GDM1 (cell line): ENCODE data around the gene STEEP1.

Experiments
- DNase-seq: peaks from one replicate; lab custom pipeline; 2025; lab: John Stamatoyannopoulos, UW

The STEEP1 gene

DNA sequence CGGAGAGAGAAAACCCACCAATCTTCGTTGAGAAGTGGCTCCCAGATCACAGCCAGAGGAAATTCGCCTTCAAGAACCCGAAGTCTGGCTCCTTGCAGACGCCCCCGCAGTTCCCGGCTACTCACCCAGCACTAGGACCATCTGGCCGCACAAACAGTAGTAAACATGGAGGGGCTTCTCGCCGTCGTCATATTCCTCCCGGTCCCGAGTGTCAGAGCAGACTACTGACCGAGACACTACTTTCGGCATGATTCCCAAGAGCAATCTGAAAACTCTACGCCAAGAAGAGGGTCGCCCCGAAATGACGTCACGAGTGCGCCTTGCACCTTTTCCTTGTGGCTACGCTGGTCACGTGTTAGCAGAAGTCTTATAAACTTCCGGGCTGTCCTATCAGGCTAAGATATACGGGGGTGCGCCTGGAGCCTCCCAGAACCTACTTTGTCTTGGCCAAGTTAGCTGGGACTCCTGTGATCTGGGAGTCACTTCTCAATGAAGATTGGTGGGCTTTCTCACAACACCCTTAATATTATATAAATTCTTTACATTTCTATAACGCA lies at the start of gene STEEP1:
Gene STEEP1 (minus strand): TSS at position 303 of the 557 bp plus-strand sequence. CDS start 54 bp downstream, at position 249.
- peak; percentile 83 for DNase-seq

DNA sequence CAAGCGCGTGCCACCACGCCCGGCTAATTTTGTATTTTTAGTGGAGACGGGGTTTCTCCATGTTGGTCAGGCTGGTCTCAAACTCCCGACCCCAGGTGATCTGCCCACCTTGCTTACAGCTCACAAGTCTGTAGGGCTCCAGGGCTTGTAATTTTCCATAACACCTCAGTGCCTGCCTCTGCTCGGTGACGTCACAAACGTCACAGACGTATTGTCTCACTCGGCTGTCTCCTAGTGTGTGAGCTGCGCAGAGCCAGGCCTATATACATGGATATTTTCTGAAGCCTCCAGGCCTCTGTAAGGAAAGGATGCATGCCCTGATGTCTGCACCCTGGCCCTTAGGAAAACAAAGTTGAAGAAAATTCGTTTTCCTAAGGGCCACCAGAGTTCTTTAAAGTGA lies 49.6 kb upstream of the STEEP1 start:
- DNase-seq = no peak

DNA sequence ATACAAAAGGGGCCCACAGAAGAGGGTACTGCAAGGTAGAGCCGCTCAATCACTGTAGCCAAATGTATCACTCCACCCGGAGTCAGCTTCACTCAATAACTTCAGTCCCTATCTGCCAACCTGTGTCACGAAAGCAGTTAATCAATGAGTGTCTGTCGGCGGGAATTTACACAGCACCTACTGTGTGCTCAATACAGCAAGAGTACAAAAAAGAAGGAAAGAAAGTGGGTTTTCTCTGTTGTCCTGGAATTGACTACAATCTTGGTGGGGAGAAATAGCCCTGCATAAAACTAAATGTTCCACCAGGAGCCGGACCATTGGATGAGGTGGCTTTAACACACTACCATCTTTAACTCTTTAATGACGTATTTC lies 41.8 kb upstream of the STEEP1 start:
- no peak for DNase-seq

- DNase-seq = peak; percentile 78
Measured at GRCh38 chrX:119606280-119607017, 41.2 kb upstream of the STEEP1 start, which contains the start of gene NKRF. NKRF (minus strand) TSS chrX:119606424.

DNA sequence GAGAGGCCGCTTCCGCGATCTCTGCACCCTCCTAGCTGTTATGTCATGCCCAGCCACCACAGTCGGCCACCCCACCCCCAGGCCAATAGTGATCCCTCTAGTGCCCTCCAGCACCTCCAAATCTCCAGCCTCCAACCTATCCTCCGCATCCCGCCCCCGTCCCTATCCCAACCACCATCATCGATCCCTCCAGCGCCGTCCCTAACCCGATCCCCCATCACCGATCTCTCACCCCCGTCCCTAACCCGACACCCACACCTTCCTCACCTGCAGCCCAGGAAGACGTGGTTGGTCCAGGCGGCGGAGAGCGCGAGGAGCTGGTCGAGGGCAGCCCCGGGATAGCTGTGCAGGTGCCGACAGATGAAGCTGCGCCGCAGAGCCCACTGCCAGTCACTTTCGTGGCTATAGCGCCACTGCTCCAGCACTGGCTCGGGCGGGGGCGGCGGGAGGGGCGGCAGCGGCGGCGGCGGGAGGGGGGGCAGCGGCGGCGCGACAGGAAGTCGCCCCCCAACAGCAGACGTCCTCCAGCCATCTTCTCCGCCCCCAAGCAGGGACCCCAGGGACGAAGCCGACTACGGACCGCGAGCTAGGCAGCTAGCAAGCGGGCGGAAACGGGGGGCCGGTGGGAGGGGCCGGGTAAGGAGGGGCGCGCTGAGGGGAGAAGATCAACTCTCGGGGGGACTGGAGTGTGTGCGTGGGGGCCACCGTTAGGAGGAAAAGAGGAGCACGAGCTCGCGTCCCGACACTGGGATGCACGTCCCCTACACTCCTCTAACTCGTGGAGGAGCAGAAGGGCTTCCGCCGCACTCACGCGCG lies 40.5 kb upstream of the STEEP1 start:
- no peak for DNase-seq

DNA sequence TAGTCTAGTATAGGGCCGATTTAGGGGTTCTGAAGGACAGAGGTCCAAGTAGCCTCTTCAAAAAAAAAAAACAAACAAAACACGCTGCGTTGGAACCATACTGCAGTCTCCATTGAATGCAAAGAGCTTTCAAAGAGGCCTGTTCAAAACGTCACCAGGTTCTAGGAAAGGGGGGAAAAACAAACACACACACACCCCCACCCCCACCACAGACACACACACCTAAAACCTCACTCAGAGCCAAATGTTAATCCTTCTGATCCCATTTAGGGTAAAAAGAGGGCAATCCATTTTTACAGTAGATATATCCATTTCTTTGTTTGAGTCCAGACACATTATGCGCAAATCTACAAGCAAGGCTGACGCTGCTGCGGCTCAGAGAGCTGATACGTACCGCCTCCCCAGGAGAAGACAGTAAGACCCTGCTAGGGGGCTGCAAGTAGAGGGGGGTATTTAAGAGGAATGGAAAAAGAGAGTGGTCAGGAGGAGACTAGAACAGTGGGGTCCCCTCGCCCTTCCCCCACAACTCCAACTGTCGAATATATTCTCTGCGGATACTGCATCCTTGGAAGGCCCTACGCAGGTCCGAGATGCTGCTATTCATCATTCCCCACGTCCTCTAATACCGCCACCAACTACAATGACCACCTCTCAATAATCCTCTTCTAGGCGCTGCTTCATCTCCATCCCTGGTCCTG lies 39.7 kb upstream of the STEEP1 start:
- DNase-seq = no peak

DNA sequence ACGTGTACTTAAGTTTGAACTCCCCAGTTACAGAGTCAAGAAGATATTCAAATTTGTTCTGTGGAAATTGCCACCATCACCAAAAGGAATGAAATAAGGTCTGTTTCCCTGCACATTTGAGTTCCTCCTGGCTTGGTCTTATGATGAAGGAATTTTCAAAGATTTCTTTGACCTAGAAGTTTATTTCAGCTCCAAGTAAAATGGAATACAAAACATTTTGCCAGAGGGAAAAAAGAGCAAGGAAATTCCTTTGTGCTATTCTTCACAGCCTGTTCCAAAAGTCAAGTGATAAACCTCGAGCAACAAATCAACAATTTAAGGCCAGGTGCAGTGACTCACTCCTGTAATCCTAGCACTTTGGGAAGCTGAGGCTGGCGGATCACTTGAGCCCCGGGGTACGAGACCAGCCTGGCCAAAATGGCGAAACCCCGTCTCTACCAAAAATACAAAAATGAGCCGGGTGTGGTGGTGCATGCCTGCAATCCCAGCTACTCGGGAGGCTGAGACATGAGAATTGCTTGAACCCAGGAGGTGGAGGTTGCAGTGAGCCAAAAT lies 37.6 kb upstream of the STEEP1 start:
- no peak for DNase-seq

GRCh38 chrX:119589810-119590209 lies 24.6 kb upstream of the STEEP1 start:
- DNase-seq = no peak

- no peak for DNase-seq
Measured at GRCh38 chrX:119583431-119584059, 18.3 kb upstream of the STEEP1 start.

DNA sequence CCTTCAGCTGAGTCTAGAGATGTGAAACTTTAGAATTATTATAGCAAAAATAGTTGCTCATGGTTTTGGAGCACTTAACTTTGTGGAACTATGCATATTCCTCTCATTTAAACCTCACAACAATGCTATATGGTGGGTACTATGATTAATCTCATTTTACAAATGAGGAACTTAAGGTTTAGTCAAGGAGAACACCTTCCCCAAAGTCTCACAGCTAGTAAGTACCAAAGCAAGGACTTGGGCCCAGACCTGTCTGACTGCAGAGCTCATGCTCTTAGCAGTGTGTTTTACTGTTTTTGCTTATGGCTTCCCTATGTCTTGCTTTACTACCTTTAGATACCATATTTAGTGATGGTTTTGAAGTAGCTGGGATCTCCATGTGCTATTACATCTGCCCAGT lies 14.2 kb upstream of the STEEP1 start:
- DNase-seq = no peak

DNA sequence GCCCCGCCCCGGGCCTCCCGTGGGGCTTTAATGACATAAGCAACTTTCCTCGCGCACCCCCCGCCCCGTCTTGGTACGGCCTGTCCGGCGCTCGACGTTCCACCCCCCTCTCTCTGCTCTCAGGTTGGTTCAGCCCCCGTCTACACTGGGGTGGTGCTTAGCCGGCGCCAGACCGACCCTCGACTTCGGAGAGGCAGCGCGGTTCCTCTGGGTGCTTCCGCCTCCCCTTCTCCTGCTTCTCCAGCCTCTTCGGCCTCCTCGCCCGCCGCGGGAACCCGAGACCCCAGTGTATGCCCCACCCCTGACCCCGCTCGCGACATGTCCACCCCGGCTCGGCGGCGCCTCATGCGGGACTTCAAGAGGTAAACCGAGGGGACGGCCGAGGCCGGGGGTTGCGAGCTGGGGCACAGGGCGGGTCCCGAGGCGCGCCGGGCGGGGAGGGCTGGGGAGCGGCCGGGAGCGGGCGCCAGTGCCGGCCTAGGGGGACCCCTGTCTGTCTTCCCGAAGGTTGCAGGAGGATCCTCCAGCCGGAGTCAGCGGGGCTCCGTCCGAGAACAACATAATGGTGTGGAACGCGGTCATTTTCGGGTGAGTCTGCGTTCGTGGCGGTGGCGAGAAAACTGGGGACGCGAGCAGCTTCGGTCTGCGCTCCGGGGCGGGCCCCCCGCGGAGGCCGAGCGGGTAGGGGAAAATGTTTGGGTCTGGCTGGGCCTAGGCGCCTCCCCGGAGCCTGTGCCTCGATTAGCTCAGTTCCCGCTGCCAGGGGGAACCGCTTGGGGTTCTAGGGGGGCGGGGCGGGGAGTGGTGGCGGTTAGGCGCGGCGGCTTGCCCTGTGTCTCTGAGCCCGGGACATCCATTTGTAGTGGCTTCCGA lies 9.4 kb upstream of the STEEP1 start, which contains the start of gene UBE2A:
Gene UBE2A (plus strand): TSS at position 170 of the 873 bp plus-strand sequence. CDS start 149 bp downstream, at position 319.
- peak; percentile 81 for DNase-seq

DNA sequence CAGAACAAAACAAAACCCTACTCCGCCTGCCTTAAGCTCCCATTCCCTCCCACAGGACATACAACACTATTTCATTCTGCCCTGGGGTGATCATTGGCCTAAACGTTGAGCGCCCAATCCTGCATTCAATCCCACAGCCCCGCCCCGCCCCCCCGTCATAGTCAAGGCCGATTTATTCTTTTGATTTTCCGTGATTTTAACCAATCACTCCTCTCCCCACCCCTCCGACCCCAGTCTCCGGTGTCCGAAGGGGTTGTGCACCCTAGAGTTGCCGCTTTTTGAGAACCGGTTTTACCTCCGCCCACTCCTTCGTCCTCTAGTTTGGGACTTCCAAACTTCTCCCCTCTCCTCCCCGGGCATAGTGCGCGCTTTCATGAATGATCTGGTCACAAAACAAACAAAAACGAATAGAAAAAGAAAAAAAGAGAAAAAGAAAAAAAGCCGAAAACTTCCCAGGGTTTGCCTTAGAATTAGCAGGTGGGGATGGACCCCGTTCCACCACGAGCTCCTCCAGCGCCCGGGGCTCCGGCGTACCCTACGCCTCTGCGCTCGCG lies 8.7 kb upstream of the STEEP1 start:
- DNase-seq = no peak

GRCh38 chrX:119573222-119573621 lies 8.0 kb upstream of the STEEP1 start:
- no peak for DNase-seq

DNA sequence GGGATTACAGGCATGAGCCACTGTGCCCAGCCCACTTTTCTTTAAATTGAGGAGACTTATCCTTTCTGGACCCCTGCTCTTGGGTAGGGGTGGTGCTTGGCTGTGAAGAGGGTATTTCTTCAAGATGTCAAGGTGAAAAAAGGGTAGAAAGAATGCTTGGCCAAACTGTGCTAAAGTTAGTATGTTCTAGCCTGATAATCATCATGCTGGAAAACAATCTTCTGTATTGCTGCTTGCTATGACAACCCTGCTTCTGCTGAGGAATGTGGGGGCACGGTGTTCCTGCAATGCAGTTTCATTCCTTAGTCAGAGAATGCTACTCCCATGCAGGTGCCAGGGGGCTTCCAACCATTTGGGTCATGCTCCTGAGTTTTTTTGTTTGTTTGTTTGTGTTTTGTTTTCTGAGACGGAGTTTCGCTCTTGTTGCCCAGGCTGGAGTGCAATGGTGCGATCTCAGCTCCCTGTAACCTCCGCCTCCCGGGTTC lies 5.2 kb upstream of the STEEP1 start:
- no peak for DNase-seq

GRCh38 chrX:119552508-119552907 lies 12.7 kb downstream of the STEEP1 start:
- DNase-seq = no peak

- DNase-seq = no peak
Measured at GRCh38 chrX:119549327-119550016, 15.7 kb downstream of the STEEP1 start.

GRCh38 chrX:119541188-119541587 lies 24.0 kb downstream of the STEEP1 start:
- DNase-seq = no peak

DNA sequence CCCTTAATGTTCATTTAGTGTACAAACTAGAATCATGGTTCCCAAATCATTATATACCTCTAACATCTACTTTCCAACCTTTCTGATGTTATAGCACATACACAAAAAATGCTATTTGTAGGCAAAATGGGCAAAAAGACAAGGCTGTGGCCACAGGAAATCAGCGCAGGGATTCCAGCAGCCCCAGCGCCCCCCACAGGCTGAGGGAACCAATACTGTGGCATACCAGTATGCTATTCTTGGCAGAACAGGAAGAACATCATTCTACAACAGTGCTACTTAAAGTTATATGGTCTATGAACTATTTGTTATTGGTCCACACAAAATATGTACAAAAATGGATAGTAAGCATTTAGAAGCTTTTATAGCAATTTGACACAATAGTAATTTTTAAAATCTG lies 25.3 kb downstream of the STEEP1 start:
- no peak for DNase-seq

DNA sequence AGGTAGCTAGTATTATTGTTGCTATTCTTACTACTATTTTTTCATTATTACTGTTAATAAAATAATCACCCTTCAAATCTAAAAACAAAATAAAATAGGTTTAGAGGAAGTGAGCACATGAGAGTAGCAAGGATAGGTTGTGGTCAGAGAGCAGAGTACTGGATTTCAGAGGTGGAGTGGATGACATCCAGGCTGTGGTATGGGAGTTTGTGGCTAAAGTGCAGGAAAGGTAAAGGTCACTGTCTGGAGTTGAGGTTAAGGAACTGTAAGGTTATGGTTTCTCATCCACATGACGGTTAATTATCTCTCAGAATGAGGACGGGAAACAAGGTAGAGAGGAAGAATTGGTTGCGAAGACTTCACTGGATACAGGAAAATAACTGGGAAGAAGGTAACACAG lies 27.7 kb downstream of the STEEP1 start:
- DNase-seq = no peak
